Measurements from ENCODE around the gene PLCZ1.
"Not testable (repeated sequence)": the region's sequence is repeated elsewhere in the genome, so short reads cannot be mapped to it uniquely, and the experiment has no call there.

The PLCZ1 gene

GRCh38 chr12:18723752-18724151 is 14.1 kb downstream of the PLCZ1 start:
- Mint-ChIP-seq H3K9me3 (peaks cover 6% of the 10 kb centered on the region), H3K27me3 (no peaks in the 10 kb centered on the region), H3K4me1 (no peaks in the 10 kb centered on the region), H3K27ac (no peak overlapping the region), H3K36me3 (no peaks in the 10 kb centered on the region), H3K4me3 (no peak overlapping the region)
- CTCF ChIA-PET, result no interaction called here
- DNase-seq, result no peak

GRCh38 chr12:18721452-18721851 is 16.4 kb downstream of the PLCZ1 start:
- Mint-ChIP-seq H3K36me3 (no peaks in the 10 kb centered on the region), H3K27me3 (no peaks in the 10 kb centered on the region), H3K27ac (no peak overlapping the region), H3K4me1 (no peaks in the 10 kb centered on the region), H3K9me3 (peaks cover 2% of the 10 kb centered on the region), H3K4me3 (no peak overlapping the region)
- CTCF ChIA-PET, result no interaction called here
- no peak for DNase-seq

GRCh38 chr12:18720690-18721089 is 17.1 kb downstream of the PLCZ1 start:
- Mint-ChIP-seq H3K27me3 (no peaks in the 10 kb centered on the region), H3K4me1 (no peaks in the 10 kb centered on the region), H3K36me3 (no peaks in the 10 kb centered on the region), H3K4me3 (no peak overlapping the region), H3K27ac (no peak overlapping the region), H3K9me3 (peaks cover 2% of the 10 kb centered on the region)
- CTCF ChIA-PET, result no interaction called here
- no peak for DNase-seq

- no peaks in the 10 kb centered on the region for H3K27me3 Mint-ChIP-seq
- H3K4me3 Mint-ChIP-seq, result no peak overlapping the region
- CTCF ChIA-PET, result no interaction called here
- peaks cover 2% of the 10 kb centered on the region for H3K9me3 Mint-ChIP-seq
- no peaks in the 10 kb centered on the region for H3K4me1 Mint-ChIP-seq
- no peak for DNase-seq
- no peaks in the 10 kb centered on the region for H3K36me3 Mint-ChIP-seq
- no peak overlapping the region for H3K27ac Mint-ChIP-seq
Observed at GRCh38 chr12:18719922-18720510, 17.8 kb downstream of the PLCZ1 start.

- H3K4me1 Mint-ChIP-seq, result no peaks in the 10 kb centered on the region
- no peak overlapping the region for H3K27ac Mint-ChIP-seq
- H3K36me3 Mint-ChIP-seq, result no peaks in the 10 kb centered on the region
- CTCF ChIA-PET, result no interaction called here
- H3K4me3 Mint-ChIP-seq, result no peak overlapping the region
- DNase-seq, result no peak
- no peaks in the 10 kb centered on the region for H3K27me3 Mint-ChIP-seq
- H3K9me3 Mint-ChIP-seq, result peaks cover 2% of the 10 kb centered on the region
Observed at GRCh38 chr12:18718462-18718861, 19.4 kb downstream of the PLCZ1 start.

- H3K9me3 Mint-ChIP-seq, result no peaks in the 10 kb centered on the region
- H3K4me1 Mint-ChIP-seq, result no peaks in the 10 kb centered on the region
- H3K36me3 Mint-ChIP-seq, result no peaks in the 10 kb centered on the region
- no peak overlapping the region for H3K4me3 Mint-ChIP-seq
- CTCF ChIA-PET, result no interaction called here
- no peaks in the 10 kb centered on the region for H3K27me3 Mint-ChIP-seq
- DNase-seq, result no peak
- H3K27ac Mint-ChIP-seq, result no peak overlapping the region
Observed at GRCh38 chr12:18716236-18716635, 21.6 kb downstream of the PLCZ1 start.

- CTCF ChIA-PET, result no interaction called here
- no peaks in the 10 kb centered on the region for H3K27me3 Mint-ChIP-seq
- H3K36me3 Mint-ChIP-seq, result no peaks in the 10 kb centered on the region
- DNase-seq, result no peak
- no peaks in the 10 kb centered on the region for H3K4me1 Mint-ChIP-seq
- H3K9me3 Mint-ChIP-seq, result peaks cover 10% of the 10 kb centered on the region
- H3K27ac Mint-ChIP-seq, result no peak overlapping the region
- H3K4me3 Mint-ChIP-seq, result no peak overlapping the region
Observed at GRCh38 chr12:18706798-18707197, 31.0 kb downstream of the PLCZ1 start.

GRCh38 chr12:18703911-18704310 is 33.9 kb downstream of the PLCZ1 start:
- no peak for DNase-seq
- Mint-ChIP-seq H3K4me1 (no peaks in the 10 kb centered on the region), H3K4me3 (no peak overlapping the region), H3K9me3 (peaks cover 12% of the 10 kb centered on the region), H3K27me3 (no peaks in the 10 kb centered on the region), H3K36me3 (no peaks in the 10 kb centered on the region), H3K27ac (no peak overlapping the region)
- CTCF ChIA-PET, result no interaction called here

- Mint-ChIP-seq H3K4me1 (no peaks in the 10 kb centered on the region), H3K27ac (no peak overlapping the region), H3K27me3 (no peaks in the 10 kb centered on the region), H3K36me3 (no peaks in the 10 kb centered on the region), H3K9me3 (peaks cover 12% of the 10 kb centered on the region), H3K4me3 (no peak overlapping the region)
- CTCF ChIA-PET, result no interaction called here
- no peak for DNase-seq
Observed at GRCh38 chr12:18703321-18703720, 34.5 kb downstream of the PLCZ1 start.

GRCh38 chr12:18700271-18700670 is 37.5 kb downstream of the PLCZ1 start:
- CTCF ChIA-PET, result no interaction called here
- no peak for DNase-seq
- H3K36me3 Mint-ChIP-seq, result no peaks in the 10 kb centered on the region
- no peaks in the 10 kb centered on the region for H3K4me1 Mint-ChIP-seq
- no peaks in the 10 kb centered on the region for H3K27me3 Mint-ChIP-seq
- H3K27ac Mint-ChIP-seq, result no peak overlapping the region
- peaks cover 12% of the 10 kb centered on the region for H3K9me3 Mint-ChIP-seq
- no peak overlapping the region for H3K4me3 Mint-ChIP-seq

GRCh38 chr12:18696971-18697602 is 40.7 kb downstream of the PLCZ1 start:
- Mint-ChIP-seq H3K4me1 (no peaks in the 10 kb centered on the region), H3K4me3 (no peak overlapping the region), H3K36me3 (no peaks in the 10 kb centered on the region), H3K27me3 (no peaks in the 10 kb centered on the region), H3K27ac (no peak overlapping the region), H3K9me3 (peaks cover 7% of the 10 kb centered on the region)
- DNase-seq, result no peak
- CTCF ChIA-PET, result no interaction called here

GRCh38 chr12:18693986-18694385 is 43.8 kb downstream of the PLCZ1 start:
- DNase-seq, H3K4me3 Mint-ChIP-seq, H3K27ac Mint-ChIP-seq, CTCF ChIA-PET, H3K36me3 Mint-ChIP-seq, H3K4me1 Mint-ChIP-seq, H3K27me3 Mint-ChIP-seq: not testable (repeated sequence)
- H3K9me3 Mint-ChIP-seq, result peaks cover 19% of the 10 kb centered on the region

- Mint-ChIP-seq H3K27ac (no peak overlapping the region), H3K36me3 (no peaks in the 10 kb centered on the region), H3K9me3 (peaks cover 21% of the 10 kb centered on the region), H3K4me1 (no peaks in the 10 kb centered on the region), H3K27me3 (no peaks in the 10 kb centered on the region), H3K4me3 (no peak overlapping the region)
- CTCF ChIA-PET, result no interaction called here
- no peak for DNase-seq
Observed at GRCh38 chr12:18690653-18691052, 47.2 kb downstream of the PLCZ1 start.

- no peak overlapping the region for H3K27ac Mint-ChIP-seq
- peaks cover 21% of the 10 kb centered on the region for H3K9me3 Mint-ChIP-seq
- CTCF ChIA-PET, result no interaction called here
- H3K36me3 Mint-ChIP-seq, result no peaks in the 10 kb centered on the region
- no peak for DNase-seq
- no peak overlapping the region for H3K4me3 Mint-ChIP-seq
- no peaks in the 10 kb centered on the region for H3K4me1 Mint-ChIP-seq
- H3K27me3 Mint-ChIP-seq, result no peaks in the 10 kb centered on the region
Observed at GRCh38 chr12:18689771-18690170, 48.0 kb downstream of the PLCZ1 start.

- H3K4me1 Mint-ChIP-seq, result no peaks in the 10 kb centered on the region
- H3K27me3 Mint-ChIP-seq, result no peaks in the 10 kb centered on the region
Observed at GRCh38 chr12:18684430-18684829, 53.4 kb downstream of the PLCZ1 start.

More at GRCh38 chr12:18684430-18684829, 53.4 kb downstream of the PLCZ1 start:
- Mint-ChIP-seq H3K27ac (no peak overlapping the region), H3K9me3 (peaks cover 4% of the 10 kb centered on the region), H3K4me3 (no peak overlapping the region), H3K36me3 (no peaks in the 10 kb centered on the region)
- DNase-seq, result no peak
- CTCF ChIA-PET, result no interaction called here
